Natural killer cell (primary cell): ENCODE results near the gene NDRG3. TPM values are rescaled to one million over a fixed set of nuclear protein-coding genes. Genes with fewer than 3 reads are reported as not detected.
A peak's percentile ranks its signal among the peaks of the same experiment; 100 is the strongest.
"Not testable (repeated sequence)": the region's sequence is repeated elsewhere in the genome, so short reads cannot be mapped to it uniquely, and the experiment has no call there.

Experiments used
- ATAC-seq, 3 donors: fragments of 150-1000 bp in 2 of 3; fragments of 200-7000 bp in 1 of 3; cut with Tn5 transposase; 1 replicate in 1 of 3; 2 replicates in 2 of 3; pipeline ENCODE4 v1.10.0; 2021; ENCODE audit warnings: mild to moderate bottlenecking in 2 of 3, moderate library complexity in 2 of 3
- DNase-seq, 2 donors: peaks; one replicate each; pipeline versions ENCODE4 v3.0.0 to v3.0.0-alpha.2; 2013 to 2021; ENCODE audit warnings: mixed read lengths in 1 of 2
- H3K27ac ChIP-seq: one replicate; pipeline ENCODE4 v1.5.1; 2013; ENCODE audit warnings: mild to moderate bottlenecking, low read length
- H3K27me3 ChIP-seq: one replicate; pipeline ENCODE4 v1.6.1; 2013; ENCODE audit warnings: low read length; ENCODE audit not compliant: control insufficient read depth, insufficient read depth
- H3K36me3 ChIP-seq: one replicate; pipeline ENCODE4 v1.6.1; 2013; ENCODE audit warnings: low read length; ENCODE audit not compliant: control insufficient read depth, insufficient read depth
- H3K4me1 ChIP-seq: one replicate; pipeline ENCODE4 v1.6.1; 2013; ENCODE audit warnings: low read length; ENCODE audit not compliant: control insufficient read depth, insufficient read depth
- H3K4me3 ChIP-seq: one replicate; pipeline ENCODE4 v1.5.1; 2013; ENCODE audit warnings: low read length
- H3K9me3 ChIP-seq: one replicate; pipeline ENCODE4 v1.6.1; 2013; ENCODE audit warnings: low read length; ENCODE audit not compliant: control insufficient read depth, insufficient read depth
- H3K27ac Mint-ChIP-seq, 2 donors: one replicate each; pipeline ENCODE4 v1.8.0; 2022; ENCODE audit warnings: mild to moderate bottlenecking in 2 of 2, mixed read lengths in 2 of 2, moderate library complexity in 1 of 2
- H3K27me3 Mint-ChIP-seq, 2 donors: one replicate each; pipeline ENCODE4 v1.8.0; 2022; ENCODE audit warnings: low read depth in 2 of 2, mixed read lengths in 2 of 2
- H3K36me3 Mint-ChIP-seq: one replicate; pipeline ENCODE4 v1.8.0; 2022; ENCODE audit warnings: mixed read lengths
- H3K4me1 Mint-ChIP-seq, 2 donors: one replicate each; pipeline ENCODE4 v1.8.0; 2022; ENCODE audit warnings: mixed read lengths in 2 of 2
- H3K4me3 Mint-ChIP-seq: one replicate; pipeline ENCODE4 v1.8.0; 2022; ENCODE audit warnings: mild to moderate bottlenecking, moderate library complexity, mixed read lengths
- H3K9me3 Mint-ChIP-seq, 2 donors: one replicate each; pipeline ENCODE4 v1.8.0; 2022; ENCODE audit warnings: mixed read lengths in 2 of 2
- CTCF ChIP-seq: fragments of 200-600 bp; IDR thresholded peaks from one replicate; pipeline ENCODE4 v1.8.0; 2022; ENCODE audit warnings: antibody characterized with exemption
- WGBS: methylation state at CpG from one replicate; pipeline ENCODE4 v1.1.7; 2013; ENCODE audit warnings: missing lambda C conversion rate; ENCODE audit not compliant: insufficient coverage; 5-methylcytosine and 5-hydroxymethylcytosine counted together
- intact Hi-C: fragments of 100-400 bp; cut with micrococcal nuclease; formaldehyde crosslinking; loops from one replicate; pipeline ENCODE4 v1.14.2; 2022
- total RNA-seq, 4 donors: library from RNA; stranded (reverse); fragments of 120-200 nt in 1 of 4; gene quantifications; one replicate each; pipeline versions ENCODE4 v1.2.3 to v1.2.4, GENCODE V29; 2013 to 2022

The NDRG3 gene
- total RNA-seq, 3 donors from 2014 or later (not counting 1 experiment from before 2014, with no cell fraction given), result 27.1 to 30.3 (median 28.3) TPM

- Histone ChIP-seq H3K9me3 (no peaks in the 10 kb centered on the region), H3K27me3 (no peaks in the 10 kb centered on the region), H3K36me3 (peaks cover 65% of the 10 kb centered on the region), H3K4me3 (no peak overlapping the region), H3K27ac (no peak overlapping the region), H3K4me1 (peaks cover 11% of the 10 kb centered on the region)
- Mint-ChIP-seq H3K4me1 (peaks cover 7 to 43% of the 10 kb centered on the region in 2 donors), H3K27me3 (no peaks in the 10 kb centered on the region), H3K9me3 (no peaks in the 10 kb centered on the region), H3K27ac (peak overlapping the region; percentile 80 to 85), H3K36me3 (no peaks in the 10 kb centered on the region), H3K4me3 (peak overlapping the region; percentile 28)
- 93% methylated on average over 3 of the region's 3 CpGs for WGBS
- no peak for TF ChIP-seq CTCF
- ATAC-seq (no peak), DNase-seq (no peak)
- intact Hi-C loops, result loop anchor here (2.0 kb wide), 1 partner anchor 31 kb away; no protein-coding TSS in a partner anchor
These were observed 131.9 kb downstream of the NDRG3 start for GRCh38 chr20:36613974-36614373.

GRCh38 chr20:36611625-36612024 is 134.3 kb downstream of the NDRG3 start:
- Histone ChIP-seq H3K9me3 (no peaks in the 10 kb centered on the region), H3K4me3 (no peak overlapping the region), H3K4me1 (peaks cover 25% of the 10 kb centered on the region), H3K27me3 (no peaks in the 10 kb centered on the region), H3K36me3 (peaks cover 75% of the 10 kb centered on the region), H3K27ac (no peak overlapping the region)
- no peak overlapping the region for H3K4me3 Mint-ChIP-seq
- H3K4me1 Mint-ChIP-seq, result peaks cover 19 to 54% of the 10 kb centered on the region in 2 donors
- intact Hi-C loops, result loop anchor here (1.0 to 2.0 kb wide), 2 partner anchors 33 to 143 kb away; no protein-coding TSS in a partner anchor
- TF ChIP-seq CTCF, result no peak
- no peaks in the 10 kb centered on the region for H3K9me3 Mint-ChIP-seq
- no peaks in the 10 kb centered on the region for H3K27me3 Mint-ChIP-seq
- peak overlapping the region; percentile 80 to 85 for H3K27ac Mint-ChIP-seq
- WGBS, result 97% methylated on average over 5 of the region's 5 CpGs
- no peaks in the 10 kb centered on the region for H3K36me3 Mint-ChIP-seq
- DNase-seq (no peak), ATAC-seq (no peak)

- H3K9me3 Mint-ChIP-seq, H3K27me3 Mint-ChIP-seq, intact Hi-C loops, H3K9me3 ChIP-seq, H3K27ac ChIP-seq, ATAC-seq, H3K4me3 Mint-ChIP-seq, H3K4me3 ChIP-seq, H3K36me3 Mint-ChIP-seq, H3K27me3 ChIP-seq: not testable (repeated sequence)
- Histone ChIP-seq H3K4me1 (peaks cover 44% of the 10 kb centered on the region), H3K36me3 (peaks cover 46% of the 10 kb centered on the region)
- H3K27ac Mint-ChIP-seq, result peak overlapping the region; percentile 99
- peak in 1 of 2 donors; percentile 7 for DNase-seq
- H3K4me1 Mint-ChIP-seq, result peaks cover 36 to 55% of the 10 kb centered on the region in 2 donors
- WGBS, result 85% methylated on average over 6 of the region's 6 CpGs
These were observed 137.5 kb downstream of the NDRG3 start for GRCh38 chr20:36608388-36608728.

GRCh38 chr20:36607586-36608387 is 138.1 kb downstream of the NDRG3 start:
- TF ChIP-seq CTCF, result no peak
- H3K27ac ChIP-seq, result no peak overlapping the region
- no peaks in the 10 kb centered on the region for H3K9me3 ChIP-seq
- no peaks in the 10 kb centered on the region for H3K9me3 Mint-ChIP-seq
- intact Hi-C loops, result no loop called here
- no peaks in the 10 kb centered on the region for H3K36me3 Mint-ChIP-seq
- H3K4me1 ChIP-seq, result peaks cover 38% of the 10 kb centered on the region
- H3K27me3 Mint-ChIP-seq, result no peaks in the 10 kb centered on the region
- peaks cover 33 to 49% of the 10 kb centered on the region in 2 donors for H3K4me1 Mint-ChIP-seq
- ATAC-seq (no peak), DNase-seq (peak in 1 of 2 donors; percentile 5)
- 89% methylated on average over 7 of the region's 7 CpGs for WGBS
- H3K36me3 ChIP-seq, result peaks cover 42% of the 10 kb centered on the region
- peak overlapping the region; percentile 98 for H3K4me3 Mint-ChIP-seq
- H3K27me3 ChIP-seq, result no peaks in the 10 kb centered on the region
- H3K4me3 ChIP-seq, result no peak overlapping the region
- H3K27ac Mint-ChIP-seq, result peak overlapping the region; percentile 99
